ENCODE data around the gene C10orf90.

Gene C10orf90

DNA sequence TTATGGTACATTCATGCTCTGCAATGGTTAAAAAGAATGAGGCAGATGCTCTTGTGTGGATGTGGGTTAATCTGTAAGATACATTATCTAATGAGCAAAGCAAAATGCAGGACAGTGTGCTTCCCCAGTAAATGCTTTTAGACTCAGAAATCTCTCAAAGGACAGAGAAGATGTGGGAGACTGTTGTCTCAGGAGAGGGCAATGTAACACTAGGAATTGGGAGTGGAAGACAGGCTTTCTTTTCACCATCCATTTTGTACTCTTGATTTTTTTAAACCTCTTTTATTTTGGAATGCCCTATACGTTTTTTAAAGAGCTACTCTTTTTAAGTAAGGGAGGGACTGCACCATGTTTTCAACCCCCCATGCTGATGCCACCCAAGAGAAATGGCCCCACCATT is 204.7 kb downstream of the C10orf90 start:
- DNase-seq (ENCODE audit: low read depth in 2 of 2): no peak

DNA sequence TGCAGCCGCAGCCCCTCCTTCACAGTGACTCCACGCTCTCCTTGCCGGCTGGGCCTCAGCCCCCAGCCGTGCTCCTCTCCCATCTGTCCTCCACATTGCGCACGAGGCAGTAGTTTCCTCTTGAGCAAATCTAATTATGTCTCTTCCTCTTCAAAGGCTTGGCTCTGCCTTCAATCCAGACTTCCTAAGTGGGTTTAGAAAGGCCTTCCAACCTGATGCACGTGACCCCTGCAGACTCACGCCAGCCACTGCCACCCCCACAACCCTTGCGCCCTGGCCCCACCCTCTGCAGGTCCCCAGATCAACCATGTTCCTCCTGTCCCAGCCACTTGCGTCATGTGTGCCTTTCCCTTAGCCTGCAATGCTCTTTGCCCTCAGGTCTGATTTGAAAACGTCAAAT is 207.2 kb downstream of the C10orf90 start:
- no peak for DNase-seq (ENCODE audit: low read depth in 2 of 2)

DNA sequence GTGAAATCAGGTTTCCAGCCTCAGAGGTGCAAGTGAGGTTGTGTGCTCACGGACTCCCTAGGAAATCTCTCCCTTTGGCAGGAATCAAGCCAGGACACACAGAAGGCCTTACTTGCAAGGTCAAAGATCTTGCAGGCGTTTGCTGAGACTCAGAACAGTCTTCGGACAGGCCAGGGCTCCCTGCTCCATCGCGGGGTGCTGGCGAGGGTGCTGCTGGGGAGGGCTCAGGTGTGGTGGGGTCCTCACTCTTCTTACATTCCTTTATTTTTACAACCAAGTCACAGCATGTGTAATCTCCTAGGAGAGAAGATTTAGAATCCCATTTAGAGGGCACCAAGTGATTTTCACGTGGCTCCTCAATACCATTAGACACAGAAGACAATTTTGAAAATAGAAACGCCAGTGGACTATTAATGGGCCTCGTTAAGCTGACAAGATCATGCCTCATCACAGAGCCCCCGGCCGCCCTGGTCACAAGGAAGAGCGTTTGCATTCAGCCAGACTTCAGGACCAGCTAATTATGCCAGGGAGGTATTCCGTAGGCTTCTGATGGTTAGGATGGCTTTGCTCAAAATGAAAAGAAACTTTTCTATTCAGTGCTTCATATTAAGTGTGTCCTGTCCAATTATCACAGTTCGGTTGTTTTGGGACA is 209.1 kb downstream of the C10orf90 start:
- DNase-seq (ENCODE audit: low read depth in 2 of 2): no peak

DNA sequence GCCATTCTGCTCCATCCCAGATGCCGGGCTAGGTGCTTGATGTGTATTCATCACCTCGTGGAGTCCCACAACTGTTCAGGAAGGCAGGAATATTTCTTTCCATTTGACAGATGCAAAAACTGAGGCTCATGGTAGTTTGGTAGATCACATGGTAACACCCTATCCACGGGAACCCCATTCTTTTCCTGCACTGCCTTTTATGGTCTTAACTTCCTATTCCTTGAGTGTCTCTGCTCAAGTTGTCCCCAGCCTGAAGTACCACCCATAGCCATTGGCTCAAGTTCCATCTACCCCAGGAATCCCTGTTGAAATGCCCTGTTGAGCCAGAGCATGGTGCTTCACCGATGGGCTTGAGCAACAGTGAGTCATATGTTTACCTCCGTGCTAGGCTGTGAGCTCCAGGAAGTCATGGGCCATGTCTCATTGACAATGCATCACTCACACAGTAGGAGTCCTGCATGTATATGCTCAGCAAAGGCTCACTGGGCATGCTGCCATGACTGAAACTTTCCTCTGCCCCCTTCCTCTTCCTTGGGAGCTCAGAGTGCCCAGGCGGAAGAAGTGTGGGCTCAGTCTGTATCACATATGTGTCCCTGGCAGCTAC is 210.5 kb downstream of the C10orf90 start:
- no peak for DNase-seq (ENCODE audit: low read depth in 2 of 2)

GRCh38 chr10:126459032-126459831 is 211.3 kb downstream of the C10orf90 start:
- no peak for DNase-seq (ENCODE audit: low read depth in 2 of 2)

GRCh38 chr10:126458466-126458865 is 212.0 kb downstream of the C10orf90 start:
- DNase-seq (ENCODE audit: low read depth in 2 of 2): no peak

DNA sequence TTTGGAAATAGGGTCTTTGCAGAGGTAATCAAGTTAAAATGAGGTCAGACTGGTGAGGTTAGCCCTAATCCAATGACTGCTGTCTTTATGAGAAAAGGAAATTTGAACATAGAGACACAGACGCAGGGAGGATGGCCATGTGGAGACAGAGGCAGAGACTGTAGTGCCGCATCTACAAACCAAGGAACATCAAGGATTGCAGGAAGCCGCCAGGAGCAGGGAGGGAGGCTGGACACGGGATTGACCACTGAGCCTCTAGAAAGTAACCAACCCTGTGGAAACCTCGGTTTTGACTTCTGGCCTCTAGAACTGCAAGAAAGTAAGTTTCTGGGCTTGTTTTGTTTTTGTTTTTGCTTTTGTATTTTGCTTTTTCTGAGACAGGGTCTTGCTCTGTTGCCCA is 213.9 kb downstream of the C10orf90 start:
- no peak for DNase-seq (ENCODE audit: low read depth in 2 of 2)

DNA sequence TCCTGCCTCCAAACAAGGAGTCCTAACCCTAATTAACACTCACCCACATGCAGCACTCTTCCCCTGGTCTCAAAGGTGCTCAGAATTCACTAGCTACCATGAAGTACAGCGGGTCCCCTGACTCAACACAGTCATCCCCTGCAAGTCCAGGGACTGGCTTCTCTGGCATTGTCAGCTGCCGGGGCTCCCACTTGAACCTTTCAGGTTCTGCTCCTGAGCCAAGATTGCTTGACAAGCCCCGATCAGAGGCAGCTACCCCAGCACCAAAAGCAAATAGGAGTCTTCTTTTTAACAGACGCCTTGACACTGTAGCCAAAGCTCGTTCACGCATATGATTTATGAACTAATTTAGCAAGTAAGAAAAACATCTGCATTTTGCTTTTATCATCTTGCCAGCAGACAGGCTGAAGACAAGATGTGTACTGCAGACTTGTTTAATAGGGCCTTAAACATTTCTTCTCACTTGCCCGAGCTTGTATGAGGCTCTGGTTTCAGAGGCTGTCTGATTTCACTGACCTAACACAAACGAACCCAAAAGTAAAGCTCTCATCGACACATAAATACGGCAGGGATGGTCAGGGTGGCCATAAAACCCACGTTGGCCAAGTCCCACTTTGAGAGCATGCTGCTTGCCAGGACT is 214.6 kb downstream of the C10orf90 start:
- DNase-seq (ENCODE audit: low read depth in 2 of 2): no peak

GRCh38 chr10:126455036-126455765 is 215.3 kb downstream of the C10orf90 start:
- no peak for DNase-seq (ENCODE audit: low read depth in 2 of 2)

DNA sequence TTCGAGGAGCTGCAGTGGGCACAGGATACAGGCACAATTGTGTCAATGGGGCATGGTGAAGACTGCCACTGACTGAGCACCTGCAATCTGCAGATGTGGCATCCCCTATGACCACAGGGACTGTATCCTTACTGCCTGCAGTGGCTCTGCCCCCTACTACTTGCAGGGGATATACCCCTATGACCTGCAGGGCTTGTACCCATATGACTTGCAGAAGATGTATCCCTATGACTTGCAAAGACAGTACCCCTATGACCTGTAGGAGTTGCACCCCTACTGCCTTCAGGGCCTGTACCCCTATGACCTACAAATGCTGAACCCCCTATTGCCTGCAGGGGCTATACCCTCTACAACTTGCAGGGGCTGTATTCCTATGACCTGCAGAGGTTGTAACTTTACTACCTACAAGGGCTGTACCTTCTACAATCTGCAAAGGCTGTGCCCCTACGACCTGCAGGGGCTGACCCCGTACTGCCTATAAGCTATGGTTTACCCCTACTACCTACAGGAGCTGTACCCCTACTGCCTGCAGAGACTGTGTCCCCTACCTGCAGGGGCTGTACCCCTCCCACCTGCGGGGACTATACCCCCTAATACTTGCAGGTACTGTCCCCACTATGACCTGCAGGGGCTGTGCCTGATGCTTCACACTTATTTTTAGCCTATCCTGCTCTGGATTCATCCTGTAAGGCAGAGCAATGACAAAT is 216.3 kb downstream of the C10orf90 start:
- DNase-seq (ENCODE audit: low read depth in 2 of 2): no peak

- DNase-seq (ENCODE audit: low read depth in 2 of 2): no peak
These were observed 218.2 kb downstream of the C10orf90 start for GRCh38 chr10:126452245-126452644.

- DNase-seq (ENCODE audit: low read depth in 2 of 2): no peak
These were observed 222.4 kb downstream of the C10orf90 start for GRCh38 chr10:126448091-126448490.

DNA sequence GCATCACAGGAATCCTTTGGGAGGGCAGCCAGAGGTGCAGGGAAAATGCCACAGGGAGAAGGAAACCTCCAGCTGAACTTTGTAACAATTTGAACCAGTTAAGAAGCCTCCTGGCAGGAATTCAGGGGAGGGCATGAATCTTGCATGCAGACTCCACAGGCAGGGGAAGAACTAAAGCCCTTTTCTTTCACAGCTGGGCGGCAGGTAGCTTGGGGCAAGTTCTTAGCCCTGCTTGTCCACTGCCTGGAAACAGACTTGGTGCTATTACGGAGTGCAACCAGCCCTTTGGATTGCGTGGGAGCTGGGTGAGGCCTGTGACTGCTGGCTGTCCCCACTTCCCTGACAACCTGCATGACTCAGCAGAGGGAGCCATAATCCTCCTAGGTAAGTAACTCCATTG is 230.6 kb downstream of the C10orf90 start:
- no peak for DNase-seq (ENCODE audit: low read depth in 2 of 2)

DNA sequence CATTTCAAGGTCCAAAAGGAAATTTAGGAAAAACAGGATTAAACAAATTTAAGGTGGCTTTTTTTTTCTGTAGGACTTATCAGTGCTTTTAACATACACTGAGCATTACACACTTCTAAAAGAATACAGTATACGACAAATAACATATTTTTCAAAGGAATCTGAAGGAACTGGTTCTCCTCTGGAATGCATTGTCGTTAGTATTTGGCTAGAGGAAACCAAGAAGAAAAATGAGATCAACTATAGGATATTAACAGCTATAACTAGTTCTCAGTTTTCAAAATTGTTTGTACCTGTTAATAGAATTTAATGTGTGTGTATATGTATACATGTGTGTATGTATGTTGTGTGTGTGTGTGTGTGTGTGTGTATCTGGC is 232.1 kb downstream of the C10orf90 start:
- DNase-seq (ENCODE audit: low read depth in 2 of 2): no peak

- no peak for DNase-seq (ENCODE audit: low read depth in 2 of 2)
These were observed 232.7 kb downstream of the C10orf90 start for GRCh38 chr10:126437635-126438406.

DNA sequence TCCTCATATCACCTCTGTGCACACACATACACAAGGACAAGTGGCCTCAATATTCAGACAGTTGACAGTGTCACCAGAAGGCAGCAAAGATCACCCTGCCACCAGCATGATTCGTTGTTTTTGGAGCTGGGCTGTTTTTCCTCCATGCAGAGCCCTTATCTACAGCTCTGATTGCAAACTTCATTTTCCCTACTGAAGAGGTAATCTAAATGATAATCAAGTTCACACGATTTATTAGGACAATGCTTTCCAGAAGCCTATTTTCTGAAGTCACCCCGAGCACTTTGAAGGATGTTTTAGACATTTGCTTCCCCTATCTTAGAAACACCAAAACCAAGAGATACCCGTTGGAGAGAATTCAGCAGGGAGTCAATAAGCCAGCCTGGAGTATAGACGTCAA is 236.3 kb downstream of the C10orf90 start:
- no peak for DNase-seq (ENCODE audit: low read depth in 2 of 2)

- no peak for DNase-seq (ENCODE audit: low read depth in 2 of 2)
These were observed 237.1 kb downstream of the C10orf90 start for GRCh38 chr10:126433351-126433750.

DNA sequence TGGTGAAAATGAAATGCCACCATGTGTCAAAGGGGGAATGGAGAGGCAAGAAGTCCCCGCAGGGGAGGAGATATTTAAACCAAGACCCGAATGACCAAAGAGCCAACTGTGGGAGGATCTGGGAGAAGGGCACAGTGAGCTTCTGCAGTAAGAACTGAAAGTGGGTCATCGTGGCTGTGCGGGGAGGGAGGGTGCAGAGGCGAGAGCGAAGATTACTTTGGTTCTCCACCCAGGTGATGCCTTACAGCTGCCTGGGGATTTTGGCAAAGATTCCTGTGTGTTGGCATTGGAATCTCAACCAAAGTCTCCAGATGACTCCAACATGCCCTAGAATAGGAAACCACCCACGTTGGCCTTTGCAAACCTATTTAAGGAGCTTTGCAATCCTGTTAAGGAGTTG is 238.0 kb downstream of the C10orf90 start:
- DNase-seq (ENCODE audit: low read depth in 2 of 2): no peak

DNA sequence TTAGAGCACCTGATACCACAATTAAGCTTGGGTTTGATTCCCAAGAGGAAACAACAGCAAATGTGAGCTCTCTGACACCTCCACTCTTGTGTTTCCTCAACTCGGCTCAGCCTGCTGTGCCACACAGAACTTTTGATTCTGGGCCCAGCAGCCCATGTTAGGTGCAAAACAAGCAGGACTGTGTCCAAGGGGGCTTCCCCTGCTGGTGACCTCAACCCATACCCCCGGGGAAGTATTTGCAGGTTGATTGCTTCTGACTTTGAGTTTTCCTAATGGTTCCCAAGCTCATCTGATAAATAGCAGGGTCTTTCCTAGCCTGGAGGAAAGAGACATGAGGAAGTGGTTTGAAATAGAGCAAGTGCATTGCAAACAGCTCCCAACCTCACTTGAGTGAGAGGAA is 238.7 kb downstream of the C10orf90 start:
- DNase-seq (ENCODE audit: low read depth in 2 of 2): no peak

DNA sequence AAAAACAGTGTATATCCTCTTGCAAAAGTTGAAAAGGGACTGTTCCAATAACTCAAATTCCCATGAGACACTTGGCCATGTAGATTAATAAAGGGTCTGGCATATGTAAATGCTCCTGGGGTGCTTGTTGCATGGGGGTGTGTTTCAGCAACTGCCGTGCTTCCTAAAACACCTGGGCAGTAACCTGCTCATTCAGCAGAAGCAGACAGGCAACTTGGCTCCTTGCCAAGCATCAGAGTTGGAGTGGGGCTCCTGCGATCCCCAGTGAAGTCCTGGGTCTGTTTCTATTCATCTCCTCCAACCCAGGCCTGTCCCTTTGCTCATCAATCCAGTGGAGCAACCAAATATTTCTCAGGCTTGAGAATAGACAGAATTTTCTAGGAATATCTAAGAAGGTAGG is 240.0 kb downstream of the C10orf90 start:
- DNase-seq (ENCODE audit: low read depth in 2 of 2): no peak

DNA sequence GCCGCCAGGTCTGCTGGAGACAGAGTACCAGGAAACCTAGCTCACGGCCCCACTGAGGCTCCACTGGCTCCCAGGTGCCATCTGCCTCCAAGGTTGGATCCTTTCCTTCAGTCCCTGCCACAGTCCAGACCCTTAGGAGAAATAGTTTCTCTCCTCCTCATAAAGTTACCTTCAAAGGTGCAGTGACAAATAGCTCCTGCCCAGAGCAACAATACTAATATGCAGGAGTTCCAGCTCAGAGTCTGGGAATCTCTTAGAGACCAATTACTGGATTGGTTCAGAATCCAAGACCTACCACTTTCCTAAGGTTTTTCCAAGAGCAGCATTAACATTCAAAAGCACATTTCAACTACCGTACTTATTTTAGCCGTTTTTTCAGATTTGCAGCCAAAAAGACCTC is 241.2 kb downstream of the C10orf90 start:
- no peak for DNase-seq (ENCODE audit: low read depth in 2 of 2)
